ENCODE measurements around the gene ESX1.
"Not testable (repeated sequence)": the region's sequence is repeated elsewhere in the genome, so short reads cannot be mapped to it uniquely, and the experiment has no call there.

Gene ESX1

GRCh38 chrX:104254442-104255115 lies at the start of gene ESX1:
Gene ESX1, minus strand, starts transcription at chrX:104254933. Its CDS starts 84 bp downstream, at chrX:104254849.
- no peak for DNase-seq

DNA sequence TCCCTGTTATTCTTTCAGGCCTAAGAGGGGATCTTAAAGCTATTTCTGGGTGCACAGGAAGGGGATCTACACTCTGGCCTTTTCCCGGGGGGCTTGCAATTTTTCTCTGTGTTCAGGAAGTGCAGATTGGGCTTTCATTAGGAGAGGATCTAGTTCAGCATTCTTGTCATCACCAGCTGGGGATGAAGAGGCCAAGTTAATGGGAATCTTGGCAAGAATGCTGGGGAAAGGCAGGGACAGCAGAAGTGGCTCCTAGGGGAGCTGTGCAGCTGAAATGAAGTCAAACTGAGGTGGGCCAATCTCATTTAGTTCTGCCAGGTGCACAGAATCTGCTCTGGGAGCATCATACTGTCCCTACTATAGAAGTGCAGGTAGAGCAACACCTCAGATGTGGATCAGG lies 40.9 kb upstream of the ESX1 start:
- DNase-seq, result no peak

- DNase-seq, result no peak
Observed at GRCh38 chrX:104288961-104289360, 34.2 kb upstream of the ESX1 start.

GRCh38 chrX:104288269-104288668 lies 33.5 kb upstream of the ESX1 start:
- DNase-seq, result no peak

GRCh38 chrX:104285201-104285600 lies 30.5 kb upstream of the ESX1 start:
- no peak for DNase-seq

DNA sequence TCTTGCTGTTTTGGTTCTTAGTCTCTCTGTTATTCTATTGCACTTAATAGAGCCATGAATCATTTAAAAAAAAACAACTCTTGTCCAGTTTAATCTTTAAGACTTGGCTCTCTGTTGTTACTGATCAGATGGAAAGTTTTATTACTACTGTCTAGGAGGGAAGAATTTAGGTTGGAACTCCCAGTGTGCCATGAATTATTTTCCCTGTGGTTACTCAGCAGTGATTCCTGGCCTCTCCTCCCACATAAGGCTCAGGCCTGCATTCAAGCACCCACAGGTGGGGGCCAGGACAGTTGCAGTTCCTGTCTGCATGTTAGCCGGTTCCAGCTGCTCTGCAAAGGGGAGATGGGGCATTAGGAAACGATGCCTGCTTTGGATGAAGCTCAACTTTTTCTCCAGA lies 29.8 kb upstream of the ESX1 start:
- DNase-seq, result no peak

DNA sequence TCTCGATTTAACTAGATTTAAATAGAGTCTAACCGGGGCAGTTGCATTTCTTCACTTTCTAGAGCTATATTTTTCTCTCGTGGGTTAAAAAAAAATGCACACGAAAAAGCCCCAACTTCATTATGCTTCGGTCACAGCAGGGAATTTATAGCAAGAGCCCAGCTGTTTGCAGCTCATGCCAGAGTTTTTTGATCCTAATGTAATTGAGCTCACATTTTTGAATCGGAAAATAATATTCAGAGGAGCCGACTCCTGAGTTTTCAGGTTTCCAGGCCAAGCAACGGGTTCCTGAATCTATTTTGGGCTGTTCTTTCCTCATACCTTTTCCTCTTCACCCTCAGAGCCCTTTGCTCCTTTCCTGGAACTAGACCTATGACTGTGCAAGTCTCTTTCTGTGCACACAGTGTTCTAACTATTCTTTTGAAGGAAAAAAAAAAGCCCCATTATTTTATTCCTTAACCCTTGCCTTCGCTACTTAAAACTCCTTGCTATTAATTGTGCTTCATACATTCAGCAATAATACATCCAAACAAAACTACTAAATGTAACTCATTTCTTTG lies 27.5 kb upstream of the ESX1 start:
- no peak for DNase-seq

DNA sequence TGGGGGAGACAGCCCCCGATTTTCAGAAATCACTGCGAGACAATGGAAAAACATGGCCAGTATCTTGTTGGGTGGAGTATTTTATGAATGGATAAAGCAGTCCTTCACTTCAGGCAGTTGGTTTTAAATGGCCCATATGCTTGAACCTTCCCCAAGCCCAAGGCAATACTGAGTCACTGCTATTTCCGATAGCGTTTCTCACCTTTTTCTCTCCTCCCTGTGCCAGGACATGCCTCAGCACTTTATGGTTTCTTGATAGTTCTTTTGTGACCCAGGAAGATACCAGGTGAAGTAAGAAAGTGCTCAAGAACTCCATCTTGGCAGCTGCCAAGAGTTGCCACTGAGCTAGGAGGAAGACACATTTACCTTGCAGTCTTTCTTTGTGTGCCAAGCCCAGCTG lies 26.8 kb upstream of the ESX1 start:
- no peak for DNase-seq

DNA sequence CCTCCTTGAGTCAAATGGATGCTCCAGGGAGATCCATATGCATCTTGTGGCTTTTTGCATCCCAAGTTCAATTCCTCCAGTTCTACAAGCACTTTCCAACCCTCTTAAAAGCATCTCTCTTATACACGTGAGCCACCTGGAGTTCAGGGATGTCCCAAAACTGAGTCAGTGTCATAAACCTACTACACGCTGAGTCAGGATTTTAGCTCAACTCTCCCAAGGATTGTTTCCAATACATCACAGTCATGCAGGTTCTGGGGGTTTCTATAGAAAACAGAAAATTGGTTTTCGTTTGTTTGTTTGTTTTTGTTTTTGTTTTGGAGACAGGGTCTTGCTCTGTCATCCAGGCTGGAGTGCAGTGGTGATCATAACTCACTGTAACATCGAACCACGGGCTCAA lies 25.9 kb upstream of the ESX1 start:
- no peak for DNase-seq

GRCh38 chrX:104270916-104271512 lies 16.3 kb upstream of the ESX1 start:
- no peak for DNase-seq

DNA sequence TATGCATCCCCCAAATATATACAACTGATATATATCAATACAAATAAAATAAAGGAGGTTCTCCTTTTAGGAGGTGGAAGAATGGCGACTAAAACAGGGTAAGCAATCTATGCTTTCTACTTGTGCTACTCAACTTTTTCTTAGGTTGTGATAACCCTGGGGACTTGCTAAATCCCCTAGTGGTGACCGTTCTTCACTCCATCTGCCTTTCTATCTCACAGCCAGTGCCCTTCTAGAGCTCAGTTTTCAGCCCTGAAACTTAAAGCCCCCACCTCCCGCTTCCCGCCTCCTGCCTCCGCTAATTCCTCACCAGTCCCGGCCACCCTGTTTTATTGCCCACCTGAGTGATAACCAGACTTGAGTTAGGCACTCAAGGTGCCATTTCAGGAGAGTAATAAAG lies 15.5 kb upstream of the ESX1 start:
- no peak for DNase-seq

DNA sequence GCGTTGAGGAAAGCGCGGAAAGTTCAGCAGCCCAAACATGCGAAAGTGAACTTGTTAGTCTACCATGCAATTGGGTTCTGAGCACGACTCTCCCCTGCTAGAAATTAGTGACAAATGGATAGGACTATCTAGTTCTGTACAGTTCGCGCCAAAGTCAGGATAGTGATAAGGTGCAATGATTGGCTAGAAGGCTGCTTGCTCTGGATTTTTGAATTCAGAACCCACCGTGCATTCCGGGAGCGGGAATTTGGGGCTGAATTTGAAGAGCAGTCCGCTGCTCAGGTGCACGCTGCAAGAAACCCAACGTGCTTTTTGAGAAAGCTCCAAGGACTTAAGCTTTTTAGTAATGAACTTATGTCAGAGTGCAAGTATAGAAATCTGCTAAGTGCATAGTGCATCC lies 732 bp upstream of the ESX1 start:
- DNase-seq, result no peak

DNA sequence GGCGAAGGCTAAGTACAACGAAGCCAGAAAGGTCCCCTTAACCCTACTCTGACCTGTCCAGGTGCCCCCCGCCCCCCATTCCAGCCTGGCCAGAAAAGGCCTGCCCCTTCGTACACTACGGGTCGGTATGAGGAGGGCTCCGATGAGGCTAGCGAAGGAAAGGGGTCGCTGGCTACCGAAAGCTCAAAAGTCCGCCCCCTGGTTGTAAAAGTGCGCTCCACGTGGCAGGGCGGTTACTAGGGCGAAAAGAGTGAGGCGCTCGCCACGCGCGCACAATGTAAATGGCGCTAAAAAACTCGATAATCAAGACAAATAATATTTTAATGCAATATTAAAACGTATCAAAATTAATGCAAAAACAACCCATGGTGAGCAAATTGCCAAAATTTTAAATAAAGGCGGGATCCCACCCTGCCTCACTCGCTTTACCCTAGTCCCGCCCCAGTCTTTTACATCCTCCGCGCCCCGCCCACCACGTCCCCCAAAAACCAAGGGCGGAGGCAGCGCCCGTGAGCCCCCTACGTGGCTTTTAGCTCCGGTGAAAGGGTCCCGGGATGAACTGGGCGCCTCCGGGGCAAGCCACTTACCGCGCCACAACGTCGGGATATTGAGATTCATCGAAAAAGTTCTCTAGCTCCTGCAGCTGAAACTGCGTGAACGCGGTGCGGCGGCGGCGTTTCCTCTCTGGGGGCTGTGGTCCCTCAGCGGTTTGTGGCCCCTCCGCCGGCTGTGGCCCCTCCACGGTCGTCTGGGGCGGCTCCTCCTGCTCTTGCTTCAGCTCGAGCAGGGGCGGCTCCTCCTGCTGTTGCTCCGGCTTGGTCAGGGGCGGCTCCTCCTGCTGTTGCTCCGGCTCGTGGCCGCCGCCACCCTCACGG lies 929 bp downstream of the ESX1 start:
- no peak for DNase-seq

GRCh38 chrX:104250470-104250869 lies 4.3 kb downstream of the ESX1 start:
- DNase-seq, result no peak

DNA sequence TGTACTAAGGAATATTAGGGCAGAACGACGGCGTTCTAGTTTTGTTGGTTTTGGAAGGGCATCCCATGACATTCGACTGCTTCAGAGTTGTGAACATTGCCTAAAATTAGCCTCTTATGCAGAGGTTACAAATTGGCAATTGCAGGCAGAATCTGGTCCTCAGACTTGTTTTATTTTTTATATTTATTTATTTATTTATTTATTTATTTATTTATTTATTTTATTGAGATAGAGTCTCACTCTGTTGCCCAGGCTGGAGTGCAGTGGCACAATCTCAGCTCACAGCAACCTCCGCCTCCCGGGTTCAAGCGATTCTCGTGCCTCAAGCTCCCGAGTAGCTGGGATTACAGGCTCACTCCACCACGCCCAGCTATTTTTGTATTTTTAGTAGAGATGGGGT lies 24.7 kb downstream of the ESX1 start:
- DNase-seq, result not testable (repeated sequence)

DNA sequence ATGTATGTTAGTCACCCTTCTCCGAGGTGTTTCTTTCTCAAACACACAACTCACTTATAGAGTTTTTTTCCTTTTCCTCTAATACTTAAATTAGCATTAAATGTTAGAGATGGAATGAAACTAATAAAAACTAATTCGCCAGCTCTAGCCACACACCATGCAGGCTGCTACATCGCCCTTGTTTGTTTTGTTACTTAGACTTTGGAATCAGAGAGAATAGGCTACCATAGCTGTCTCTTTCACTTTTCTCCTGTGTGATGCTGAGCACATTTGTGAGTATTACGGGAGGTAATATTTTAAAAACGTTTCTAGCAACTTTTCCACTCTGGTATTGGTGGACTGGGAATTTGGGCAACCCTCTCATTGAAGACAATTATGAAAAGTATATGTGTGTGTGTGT lies 43.5 kb downstream of the ESX1 start:
- no peak for DNase-seq

DNA sequence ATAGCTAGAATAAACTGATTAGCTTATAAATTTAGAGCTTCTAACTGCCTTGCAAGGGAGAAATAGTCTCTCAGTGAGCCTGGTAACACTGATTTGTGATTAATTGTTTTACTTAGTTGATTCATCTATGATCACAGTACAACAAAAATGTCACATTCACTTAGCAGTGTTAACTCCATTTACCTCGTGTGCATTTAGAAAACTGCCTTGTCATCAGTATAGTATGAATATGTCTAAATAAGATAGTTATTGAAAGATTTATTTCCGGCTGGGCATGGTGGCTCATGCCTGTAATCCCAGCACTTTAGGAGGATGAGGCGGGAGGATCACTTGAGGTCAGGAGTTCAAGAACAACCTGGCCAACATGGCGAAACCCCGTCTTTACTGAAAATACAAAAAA lies 49.2 kb downstream of the ESX1 start:
- no peak for DNase-seq
